GM10847 (cell line): ENCODE measurements around the gene TRNAU1AP.

Experiments used
- POLR2A ChIP-seq: IDR thresholded peaks from 2 replicates; pipeline ENCODE4 v1.6.1; 2011; ENCODE audit not compliant: insufficient read length; ENCODE audit errors: extremely low read depth

Gene TRNAU1AP

GRCh38 chr1:28518000-28518744 is 34.7 kb upstream of the TRNAU1AP start:
- peak; percentile 56 for TF ChIP-seq POLR2A

GRCh38 chr1:28518745-28519341 is 34.0 kb upstream of the TRNAU1AP start:
- TF ChIP-seq POLR2A = no peak

GRCh38 chr1:28519946-28520725 is 32.7 kb upstream of the TRNAU1AP start:
- TF ChIP-seq POLR2A = no peak

GRCh38 chr1:28521502-28522164 is 31.3 kb upstream of the TRNAU1AP start:
- TF ChIP-seq POLR2A = no peak

GRCh38 chr1:28526886-28527285 is 26.0 kb upstream of the TRNAU1AP start:
- TF ChIP-seq POLR2A = no peak

DNA sequence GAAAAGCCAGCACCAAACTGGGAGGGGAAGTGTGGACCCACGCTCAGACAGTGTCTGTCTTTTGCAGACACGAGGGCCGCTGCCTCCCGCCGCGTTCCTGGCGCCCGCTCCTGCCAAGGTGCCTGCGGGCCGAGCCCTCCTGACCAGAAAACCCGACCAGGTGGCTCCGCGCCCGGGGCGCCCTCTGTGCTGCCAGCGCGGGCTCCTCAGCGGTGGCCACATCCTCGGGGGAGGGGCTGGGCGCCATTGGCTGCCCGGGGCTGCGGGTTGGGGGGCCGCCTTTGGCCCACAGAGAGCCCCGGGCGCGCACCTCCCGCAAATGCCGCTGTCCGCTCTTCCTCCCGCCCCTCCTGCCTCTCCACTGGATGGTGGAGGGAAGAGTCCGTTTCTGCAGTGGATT is 22.4 kb upstream of the TRNAU1AP start:
- no peak for TF ChIP-seq POLR2A

GRCh38 chr1:28534671-28535070 is 18.2 kb upstream of the TRNAU1AP start:
- TF ChIP-seq POLR2A = no peak

GRCh38 chr1:28535180-28535579 is 17.7 kb upstream of the TRNAU1AP start:
- TF ChIP-seq POLR2A = no peak

DNA sequence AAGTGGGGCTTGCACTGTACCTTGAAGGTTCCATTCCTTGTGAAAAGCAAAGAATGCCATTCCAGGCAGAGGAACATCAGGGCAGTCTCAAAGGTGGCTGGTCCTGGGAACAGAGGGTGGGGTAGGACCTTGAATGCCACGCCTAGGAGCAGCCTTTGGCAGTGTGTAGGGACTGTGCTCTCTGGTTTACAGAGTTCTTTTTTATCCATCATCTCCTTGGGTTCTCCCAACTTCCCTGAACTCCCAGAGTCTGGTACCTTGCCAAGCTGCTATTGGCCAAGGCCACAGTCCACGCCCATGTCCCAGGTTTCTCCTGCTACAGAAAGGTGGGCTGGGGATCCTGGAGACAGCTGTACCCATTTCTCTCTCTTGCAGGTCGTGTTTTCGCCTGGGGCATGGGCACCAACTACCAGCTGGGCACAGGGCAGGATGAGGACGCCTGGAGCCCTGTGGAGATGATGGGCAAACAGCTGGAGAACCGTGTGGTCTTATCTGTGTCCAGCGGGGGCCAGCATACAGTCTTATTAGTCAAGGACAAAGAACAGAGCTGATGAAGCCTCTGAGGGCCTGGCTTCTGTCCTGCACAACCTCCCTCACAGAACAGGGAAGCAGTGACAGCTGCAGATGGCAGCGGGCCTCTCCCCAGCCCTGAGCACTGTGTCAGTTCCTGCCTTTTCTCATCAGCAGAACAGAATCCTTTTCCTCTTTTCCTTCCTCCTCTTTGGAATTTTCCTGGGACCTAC is 15.3 kb upstream of the TRNAU1AP start:
- no peak for TF ChIP-seq POLR2A

GRCh38 chr1:28538286-28538685 is 14.6 kb upstream of the TRNAU1AP start:
- no peak for TF ChIP-seq POLR2A

DNA sequence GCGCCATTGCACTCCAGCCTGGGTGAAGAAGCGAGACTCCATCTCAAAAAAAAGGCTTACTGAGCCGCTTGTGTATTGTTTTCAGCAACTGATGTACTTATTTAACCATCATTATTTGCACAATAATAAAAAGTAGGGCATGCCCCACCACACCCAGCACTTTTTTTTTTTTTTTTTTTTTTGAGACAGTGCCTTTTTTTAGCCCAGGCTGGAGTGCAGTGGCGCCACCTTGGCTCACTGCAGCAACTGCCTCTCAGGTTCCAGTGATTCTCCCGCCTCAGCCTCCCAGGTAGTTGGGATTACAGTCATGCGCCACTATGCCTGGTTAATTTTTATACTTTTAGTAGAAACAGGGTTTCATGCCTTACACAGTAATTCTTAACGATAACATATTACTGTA is 12.2 kb upstream of the TRNAU1AP start:
- TF ChIP-seq POLR2A = no peak

DNA sequence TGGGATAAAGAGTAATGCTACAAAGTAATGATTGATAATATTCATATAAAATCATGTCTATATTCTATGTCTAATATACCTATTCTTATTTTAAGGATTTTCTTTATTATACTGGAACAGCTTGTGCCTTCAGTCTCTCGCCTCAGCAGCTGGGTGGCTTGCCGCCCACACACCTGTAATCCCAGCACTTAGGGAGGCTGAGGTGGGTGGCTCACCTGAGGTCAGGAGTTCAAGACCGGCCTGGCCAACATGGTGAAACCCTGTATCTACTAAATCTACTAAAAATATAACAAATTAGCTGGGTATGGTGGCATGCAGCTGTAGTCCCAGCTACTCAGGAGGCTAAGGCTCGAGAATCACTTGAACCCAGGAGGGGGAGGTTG is 7.6 kb upstream of the TRNAU1AP start:
- no peak for TF ChIP-seq POLR2A

- no peak for TF ChIP-seq POLR2A
These were observed 4.6 kb upstream of the TRNAU1AP start for GRCh38 chr1:28548318-28548717.

- TF ChIP-seq POLR2A = no peak
These were observed 1.5 kb upstream of the TRNAU1AP start for GRCh38 chr1:28551381-28551780.

- TF ChIP-seq POLR2A = no peak
These were observed 8.0 kb downstream of the TRNAU1AP start for GRCh38 chr1:28560886-28561285.
